GM12878 (cell line): ENCODE measurements around the gene MGA. TPM values are rescaled to one million over a fixed set of nuclear protein-coding genes. Genes with fewer than 3 reads are reported as not detected.

ENCODE experiments used
- ATAC-seq: fragments of 200-7000 bp; cut with Tn5 transposase; 3 replicates; pipeline ENCODE4 v1.9.1; 2020; ENCODE audit warnings: mild to moderate bottlenecking, moderate library complexity
- Bru-seq: library from RNA; stranded (reverse); fragments of 400-500 nt; gene quantifications from one replicate; lab custom pipeline; 2021; lab: Mats Ljungman, UMichigan
- BruChase-seq, 2 experiments: library from RNA; stranded (reverse); fragments of 400-500 nt; gene quantifications; one replicate each; lab custom pipeline; 2021; lab: Mats Ljungman, UMichigan
- BruUV-seq: library from RNA; stranded (reverse); fragments of 400-500 nt; replicated peaks from 2 replicates; lab custom pipeline; 2021; lab: Mats Ljungman, UMichigan
- CTCF ChIA-PET: fragments of 300-600 bp; sonication (Branson Sonifier 250); formaldehyde crosslinking; extraction: SDS; loops from one replicate; lab custom pipeline; 2021; ENCODE audit warnings: inconsistent platforms; lab: Yijun Ruan, JAX
- POLR2A ChIA-PET: fragments of 350-600 bp; formaldehyde crosslinking; extraction: SDS; loops from one replicate; lab custom pipeline; 2021; ENCODE audit warnings: inconsistent platforms; lab: Charles Lee
- RAD21 ChIA-PET: fragments of 300-600 bp; sonication (Branson Sonifier 250); formaldehyde crosslinking; loops from one replicate; lab custom pipeline; 2023; ENCODE audit warnings: antibody characterized with exemption; ENCODE audit not compliant: unreplicated experiment; lab: Charles Lee
- SMC1A ChIA-PET: fragments of 300-600 bp; sonication (Branson Sonifier 250); formaldehyde crosslinking; loops from one replicate; lab custom pipeline; 2023; ENCODE audit not compliant: unreplicated experiment, uncharacterized antibody; lab: Charles Lee
- DNase-seq: peaks from one replicate; pipeline ENCODE4 v3.0.0-alpha.2; 2011; ENCODE audit warnings: low read depth, low spot score
- FAIRE-seq: peaks from 3 replicates; lab custom pipeline; 2011; peaks lifted over from hg19 to GRCh38; lab: Jason Lieb, UNC
- H2AFZ ChIP-seq: 2 replicates; pipeline ENCODE4 v1.6.0; 2011; ENCODE audit warnings: low read depth, low read length, control low read depth; ENCODE audit not compliant: control insufficient read depth
- H3K27ac ChIP-seq: 2 replicates; pipeline ENCODE4 v1.5.1; 2011; ENCODE audit warnings: control low read depth; ENCODE audit not compliant: control insufficient read depth, insufficient read depth
- H3K27me3 ChIP-seq, 2 experiments: replicated peaks in 1 of 2; 2 replicates each; pipeline versions ENCODE4 v1.6.0 to v1.6.1; 2011; ENCODE audit warnings: low read length in 1 of 2; ENCODE audit not compliant: control insufficient read depth in 2 of 2, insufficient read depth in 2 of 2
- H3K36me3 ChIP-seq, 2 experiments: 2 replicates each; pipeline ENCODE4 v1.5.1; 2011; ENCODE audit warnings: low read length in 1 of 2; ENCODE audit not compliant: control insufficient read depth in 2 of 2, insufficient read depth in 2 of 2
- H3K4me1 ChIP-seq: 2 replicates; pipeline ENCODE4 v1.6.1; 2011; ENCODE audit warnings: mild to moderate bottlenecking, low read length, moderate library complexity, mixed read lengths; ENCODE audit not compliant: control insufficient read depth, insufficient read depth
- H3K4me2 ChIP-seq: 2 replicates; pipeline ENCODE4 v1.6.0; 2011; ENCODE audit warnings: control low read depth; ENCODE audit not compliant: control insufficient read depth, insufficient read depth
- H3K4me3 ChIP-seq: fragments of 200-600 bp; sonication (generic); 2 replicates; pipeline ENCODE4 v1.5.1; 2016
- H3K79me2 ChIP-seq: 2 replicates; pipeline ENCODE4 v1.6.0; 2011; ENCODE audit warnings: low read length; ENCODE audit not compliant: control insufficient read depth, insufficient read depth
- H3K9ac ChIP-seq: 2 replicates; pipeline ENCODE4 v1.8.0; 2011; ENCODE audit warnings: low read length, control low read depth, mixed read lengths; ENCODE audit not compliant: control insufficient read depth, insufficient read depth
- H3K9me3 ChIP-seq: replicated peaks from 3 replicates; pipeline ENCODE4 v1.5.1; 2011; ENCODE audit warnings: mild to moderate bottlenecking, low read length; ENCODE audit not compliant: control insufficient read depth, insufficient read depth
- H4K20me1 ChIP-seq: 2 replicates; pipeline ENCODE4 v1.6.0; 2011; ENCODE audit not compliant: control insufficient read depth, insufficient read depth
- BMI1 ChIP-seq: fragments of 450-650 bp; IDR thresholded peaks from 2 replicates; pipeline ENCODE4 v1.6.1; 2016; ENCODE audit warnings: mild to moderate bottlenecking, moderate library complexity, borderline replicate concordance
- BRCA1 ChIP-seq: IDR thresholded peaks from 2 replicates; pipeline ENCODE4 v1.6.1; 2011; ENCODE audit warnings: low read depth, low read length, improper control_type of control experiment
- EP300 ChIP-seq, 2 experiments: fragments of 150-350 bp in 1 of 2; IDR thresholded peaks; 2 replicates each; pipeline ENCODE4 v1.6.1; 2011 to 2012; ENCODE audit warnings: low read depth in 2 of 2, low read length in 2 of 2, borderline replicate concordance in 1 of 2, improper control_type of control experiment in 1 of 2, inconsistent platforms in 1 of 2; ENCODE audit not compliant: control insufficient read depth in 1 of 2
- IRF5 ChIP-seq: fragments of 450-650 bp; IDR thresholded peaks from 2 replicates; pipeline ENCODE4 v1.6.1; 2017; ENCODE audit warnings: borderline replicate concordance
- LARP7 ChIP-seq: fragments of 450-650 bp; IDR thresholded peaks from 2 replicates; pipeline ENCODE4 v1.6.1; 2017; ENCODE audit warnings: mild to moderate bottlenecking
- MEF2A ChIP-seq: IDR thresholded peaks from 2 replicates; pipeline ENCODE4 v1.6.1; 2011; ENCODE audit warnings: low read depth, mild to moderate bottlenecking, low read length, moderate library complexity; ENCODE audit not compliant: insufficient read depth
- MEF2B ChIP-seq: fragments of 450-650 bp; IDR thresholded peaks from 2 replicates; pipeline ENCODE4 v1.6.1; 2018; ENCODE audit warnings: mild to moderate bottlenecking, moderate library complexity; ENCODE audit not compliant: partially characterized antibody, poor library complexity, severe bottlenecking
- NBN ChIP-seq: fragments of 450-650 bp; IDR thresholded peaks from 2 replicates; pipeline ENCODE4 v1.6.1; 2016
- PKNOX1 ChIP-seq: fragments of 450-650 bp; IDR thresholded peaks from 2 replicates; pipeline ENCODE4 v1.6.1; 2016; ENCODE audit warnings: mild to moderate bottlenecking
- RAD51 ChIP-seq: fragments of 450-650 bp; IDR thresholded peaks from 2 replicates; pipeline ENCODE4 v1.6.1; 2016; ENCODE audit warnings: moderate library complexity, mild to moderate bottlenecking, inconsistent platforms
- RBBP5 ChIP-seq: fragments of 200-600 bp; sonication (generic); conservative IDR thresholded peaks from 2 replicates; pipeline ENCODE4 v1.6.1; 2016
- SPI1 ChIP-seq: IDR thresholded peaks from 2 replicates; pipeline ENCODE4 v1.6.1; 2011; ENCODE audit warnings: low read depth, mild to moderate bottlenecking, low read length, moderate library complexity, borderline replicate concordance; ENCODE audit not compliant: insufficient read depth
- TCF12 ChIP-seq: IDR thresholded peaks from 2 replicates; pipeline ENCODE4 v1.6.1; 2011; ENCODE audit warnings: low read depth, mild to moderate bottlenecking, low read length
- ZNF24 ChIP-seq: fragments of 450-650 bp; IDR thresholded peaks from 2 replicates; pipeline ENCODE4 v1.6.1; 2017; ENCODE audit warnings: antibody characterized with exemption, mild to moderate bottlenecking
- ZNF384 ChIP-seq: IDR thresholded peaks from 2 replicates; pipeline ENCODE4 v1.6.1; 2012; ENCODE audit warnings: low read depth, mild to moderate bottlenecking, low read length, improper control_type of control experiment, borderline replicate concordance
- WGBS: methylation state at CpG from one replicate; pipeline ENCODE4 v1.1.6; 2016; ENCODE audit warnings: low lambda C conversion rate; ENCODE audit not compliant: insufficient replicate concordance, insufficient coverage; ENCODE audit errors: missing lambda C conversion rate; 5-methylcytosine and 5-hydroxymethylcytosine counted together
- in situ Hi-C: fragments of 300-500 bp; cut with MboI; formaldehyde crosslinking; loops from 9 replicates; pipeline ENCODE4 v1.14.3; 2018; ENCODE audit warnings: mixed read lengths
- intact Hi-C: fragments of 100-400 bp; cut with micrococcal nuclease; formaldehyde crosslinking; loops from one replicate; pipeline ENCODE4 v1.14.2; 2022; ENCODE audit not compliant: unreplicated experiment
- long read RNA-seq, 2 experiments: library from polyadenylated mRNA; unstranded; transcript quantifications; one replicate each; pipeline ENCODE4 v2.0.0, GENCODE V29; 2019 to 2020
- polyA minus RNA-seq, 3 experiments: library from RNA; depleted of rRNA, polyadenylated mRNA; stranded (reverse); fragments of >200 nt; gene quantifications; 2 replicates each; pipeline ENCODE4 v1.2.3, GENCODE V29; 2011
- polyA plus RNA-seq, 11 experiments: library from polyadenylated mRNA; depleted of rRNA in 4 of 11; unstranded in 6 of 11; stranded (reverse) in 5 of 11; fragments of >200 nt; fragmentation: Nextera tagmentation in 4 of 11; fragmentation: Illumina TruSeq in 1 of 11; extraction: Ambion mirVana in 4 of 11; extraction: Trizol in 1 of 11; gene quantifications; 1 replicate in 1 of 11; 2 replicates in 10 of 11; pipeline versions ENCODE4 v1.2.1 to v1.2.3, GENCODE V29; 2011 to 2016; ENCODE audit warnings: inconsistent platforms in 2 of 11, missing spikeins in 2 of 11, low read depth in 1 of 11
- total RNA-seq, 4 experiments: library from RNA; depleted of rRNA in 3 of 4; stranded (reverse); fragments of >200 nt in 3 of 4; fragmentation: Illumina TruSeq in 1 of 4; extraction: Trizol in 1 of 4; gene quantifications; 2 replicates each; pipeline versions ENCODE4 v1.2.1 to v1.2.3, GENCODE V29; 2013 to 2021

MGA gene
- total RNA-seq (2013; cell fraction: nucleolus; rRNA removed): 153 and 159 TPM in 2 replicates
- total RNA-seq (2014; rRNA removed) (18.4 and 20.5 TPM in 2 replicates), total RNA-seq (2014; rRNA removed; fragmentation: Illumina TruSeq; extraction: Trizol) (28.1 and 28.5 TPM in 2 replicates), total RNA-seq (2021) (25.6 and 29.6 TPM in 2 replicates), polyA plus RNA-seq (2011; rRNA removed) (11.1 and 12.2 TPM in 2 replicates), polyA plus RNA-seq (2014; fragmentation: Illumina TruSeq; extraction: Trizol) (15.6 and 17.6 TPM in 2 replicates), polyA plus RNA-seq (2014; fragmentation: Nextera tagmentation; extraction: Ambion mirVana) (1 to 10 TPM; 2.6 to 2.8 TPM), polyA plus RNA-seq (2014; rRNA removed) (7.9 and 8.3 TPM in 2 replicates), polyA plus RNA-seq (2016; fragmentation: Nextera tagmentation; extraction: Ambion mirVana) (10 to 100 TPM; 21.6 to 21.7 TPM), polyA minus RNA-seq (2011; rRNA and poly(A)+ RNA removed) (41.3 and 69.1 TPM in 2 replicates), Bru-seq, nascent RNA (percentile 82 among the genes with signal in this experiment), BruChase-seq, experiment 1, labeled RNA remaining after a 6-hour chase (percentile 83 among the genes with signal in this experiment), BruChase-seq, experiment 2, labeled RNA remaining after a 2-hour chase (percentile 88 among the genes with signal in this experiment)
- polyA plus RNA-seq (2011; ENCODE audit: low read depth): 4.2 TPM
- 6.3 and 7.9 TPM in 2 replicates for polyA plus RNA-seq (2011; cell fraction: cytosol; rRNA removed)
- 11.7 and 15.1 TPM in 2 replicates for polyA plus RNA-seq (2011; cell fraction: nucleus; rRNA removed)
- polyA plus RNA-seq (2012): 5.9 and 7.7 TPM in 2 replicates
- polyA minus RNA-seq (2011; cell fraction: cytosol; rRNA and poly(A)+ RNA removed): 13.4 and 17.0 TPM in 2 replicates
- polyA minus RNA-seq (2011; cell fraction: nucleus; rRNA and poly(A)+ RNA removed): 21.0 and 29.9 TPM in 2 replicates
- long read RNA-seq, experiment 1, partial matches to known transcripts: 0 of 5 reads
- long read RNA-seq, experiment 1, other reads (novel, unspliced or antisense): 5 of 5 reads
- long read RNA-seq, experiment 2, transcript MGA-208 (9 exons, 3,439 nt): major isoform, 14 of 87 reads
- long read RNA-seq, experiment 2, partial matches to known transcripts: 25 of 87 reads
- long read RNA-seq, experiment 2, other reads (novel, unspliced or antisense): 48 of 87 reads

GRCh38 chr15:41660235-41661077, at the start of gene MGA:
MGA (plus strand) TSS chr15:41660405.
- peak; percentile 84 for DNase-seq
- H3K36me3 ChIP-seq: no peaks in the 10 kb centered on the region
- H3K4me2 ChIP-seq: peak within 1 kb of the TSS; percentile 99
- peaks cover 26% of the 10 kb centered on the region for H3K4me1 ChIP-seq
- SMC1A ChIA-PET: interaction anchor here (1.0 to 2.6 kb wide), 5 partner anchors 30 to 232 kb away, joined by 3 to 19 read pairs (median 5); partner anchors contain the start of gene MAPKBP1
- peak within 1 kb of the TSS; percentile 79 for H3K27ac ChIP-seq
- no peaks in the 10 kb centered on the region for H3K27me3 ChIP-seq
- H3K9ac ChIP-seq: peak within 1 kb of the TSS; percentile 69
- H3K4me3 ChIP-seq: peak within 1 kb of the TSS; percentile 85
- CTCF ChIA-PET: interaction anchor here (0.7 to 2.9 kb wide), 12 partner anchors 12 to 478 kb away, joined by 3 to 25 read pairs (median 3); partner anchors contain the start of genes CHP1, EXD1 and MAPKBP1
- in situ Hi-C loops: no loop called here
- peak within 1 kb of the TSS; percentile 98 for H2AFZ ChIP-seq
- peak; percentile 49 for FAIRE-seq
- POLR2A ChIA-PET: interaction anchor here (1.0 to 1.5 kb wide), 7 partner anchors 10 to 312 kb away, joined by 3 to 6 read pairs (median 3); partner anchors contain the start of gene EHD4
- BruUV-seq: TSS peak; percentile 76
- RAD21 ChIA-PET: interaction anchor here (0.6 to 1.2 kb wide), 5 partner anchors 35 to 194 kb away, joined by 3 to 8 read pairs (median 4); partner anchors contain the start of gene MAPKBP1
- H4K20me1 ChIP-seq: no peaks in the 10 kb centered on the region
- intact Hi-C loops: no loop called here
- peaks cover 46% of the 10 kb centered on the region for H3K79me2 ChIP-seq
- peak; percentile 87 for ATAC-seq
- WGBS: 2% methylated on average over 62 of the region's 93 CpGs
- H3K9me3 ChIP-seq: peaks cover 2% of the 10 kb centered on the region; the same call in 2 of the 3 replicates
- TF ChIP-seq PKNOX1 (peak; percentile 52), EP300 (IDR thresholded peaks at IDR 0.05; ENCODE audit: borderline replicate concordance in 1 of 2, control insufficient read depth in 1 of 2, low read depth in 2 of 2, low read length in 2 of 2) (0 out of 4 replicates have a peak, but pooled peaks of 1 of the 2 experiments have one; percentile 7), MEF2A (no peak), BMI1 (no peak), BRCA1 (no peak), LARP7 (peak; percentile 76; the same call in 1 of the 2 replicates), TCF12 (peak; percentile 38; the same call in 1 of the 2 replicates), NBN (peak; percentile 81), MEF2B (peak; percentile 67), ZNF384 (no peak), RBBP5 (no peak), ZNF24 (0 out of 2 replicates have a peak, but pooled peaks have one; percentile 50), IRF5 (no peak), SPI1 (no peak), RAD51 (peak; percentile 48)
